ENCODE results near the gene MILR1. TPM values are rescaled to one million over a fixed set of nuclear protein-coding genes. Genes with fewer than 3 reads are reported as not detected.

Gene MILR1
- total RNA-seq, 1 donor from 2014 or later = not detected

- Mint-ChIP-seq H3K4me3 (ENCODE audit: unreplicated experiment) (no peak overlapping the region), H3K4me1 (ENCODE audit: unreplicated experiment) (no peaks in the 10 kb centered on the region), H3K27ac (ENCODE audit: unreplicated experiment) (no peak overlapping the region), H3K9me3 (ENCODE audit: unreplicated experiment) (no peaks in the 10 kb centered on the region), H3K36me3 (ENCODE audit: unreplicated experiment) (peaks cover 57% of the 10 kb centered on the region), H3K27me3 (ENCODE audit: unreplicated experiment) (no peaks in the 10 kb centered on the region)
- DNase-seq (ENCODE audit: extremely low spot score, unreplicated experiment) = no peak
- no peak for TF ChIP-seq CTCF (IDR thresholded peaks at IDR 0.05)
These were observed 66.9 kb downstream of the MILR1 start for GRCh38 chr17:64515829-64516228.

Small RNA genes within 50 kb of the gene (microRNA-seq; reads per million reads assigned to microRNA genes)
- gene MIR1273E (ENCODE audit: unreplicated experiment) (not detected), gene MIR3064 (ENCODE audit: unreplicated experiment) (2.7 reads per million), gene MIR5047 (ENCODE audit: unreplicated experiment) (not detected)

Other genes with a start within 250 kb of the MILR1 start
- 72.0 and 73.5 TPM in 2 replicates for gene TEX2, start 185.9 kb upstream of the MILR1 start, total RNA-seq
- gene PECAM1, start 58.3 kb upstream of the MILR1 start, total RNA-seq = not detected in 2 replicates
- gene POLG2, start 47.9 kb downstream of the MILR1 start, total RNA-seq = 16.0 and 18.3 TPM in 2 replicates
- gene DDX5, start 57.2 kb downstream of the MILR1 start, total RNA-seq = 689 and 816 TPM in 2 replicates
- 47.8 and 53.5 TPM in 2 replicates for gene CEP95, start 57.9 kb downstream of the MILR1 start, total RNA-seq
- 41.7 and 42.3 TPM in 2 replicates for gene SMURF2, start 213.2 kb downstream of the MILR1 start, total RNA-seq